ENCODE measurements around the gene COP1.
"Not testable (repeated sequence)": the region's sequence is repeated elsewhere in the genome, so short reads cannot be mapped to it uniquely, and the experiment has no call there.

Gene COP1

DNA sequence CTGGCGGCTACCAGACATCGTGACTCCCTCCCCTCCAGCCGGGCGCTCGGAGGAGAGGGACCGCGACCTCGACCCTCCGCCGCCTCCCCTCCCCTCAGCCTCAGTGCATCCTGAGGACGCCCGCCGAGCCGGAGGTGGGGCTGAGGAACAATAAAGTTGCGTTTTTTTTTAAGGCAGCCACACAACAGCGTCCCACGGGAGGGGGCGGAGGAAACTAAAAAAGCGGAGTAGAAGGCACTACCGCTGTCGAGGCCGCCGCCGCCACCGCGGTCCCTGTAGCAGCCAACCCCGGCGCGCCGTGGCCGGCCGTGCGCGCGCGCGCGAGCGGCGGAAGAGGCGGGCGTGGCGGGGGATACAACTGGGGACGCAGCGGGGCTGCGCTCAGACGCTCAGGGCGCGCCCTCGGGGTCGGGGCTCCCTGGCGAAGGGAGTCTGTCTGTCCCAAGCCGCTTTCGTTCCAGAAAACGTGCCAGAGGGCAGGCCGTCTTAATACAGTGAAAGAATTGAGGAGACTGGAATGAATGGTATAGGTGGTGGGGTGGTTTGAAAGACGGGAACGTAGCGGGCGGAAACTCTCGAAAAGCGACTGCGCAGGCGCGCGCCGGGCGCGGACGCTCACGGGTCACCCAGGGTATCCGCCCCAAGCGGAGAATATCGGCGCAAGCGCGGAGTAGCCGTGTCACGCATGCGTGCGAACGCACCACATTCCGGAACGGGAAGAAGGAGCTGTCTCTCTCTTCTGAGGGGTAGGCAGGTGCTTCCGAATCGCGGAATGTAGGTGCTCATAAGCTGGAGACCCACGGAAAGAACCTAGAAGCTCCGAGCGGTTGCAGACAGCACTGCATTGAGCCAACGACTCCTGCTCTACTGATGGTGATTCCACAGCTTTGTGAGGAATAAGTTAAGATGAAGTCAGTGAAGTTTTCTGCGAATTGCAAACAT lies at the start of gene COP1:
Gene COP1, minus strand, starts transcription at position 326 of the 942 bp plus-strand sequence. Its CDS starts 308 bp downstream, at position 18.
- peak; percentile 96 for DNase-seq (ENCODE audit: low spot score)
- FAIRE-seq: no peak

GRCh38 chr1:176252191-176252590 lies 45.1 kb upstream of the COP1 start:
- FAIRE-seq: no peak
- DNase-seq (ENCODE audit: low spot score): no peak

- no peak for DNase-seq (ENCODE audit: low spot score)
- FAIRE-seq: no peak
These were observed 37.8 kb upstream of the COP1 start for GRCh38 chr1:176244851-176245250.

GRCh38 chr1:176243746-176244145 lies 36.7 kb upstream of the COP1 start:
- FAIRE-seq: no peak
- no peak for DNase-seq (ENCODE audit: low spot score)

DNA sequence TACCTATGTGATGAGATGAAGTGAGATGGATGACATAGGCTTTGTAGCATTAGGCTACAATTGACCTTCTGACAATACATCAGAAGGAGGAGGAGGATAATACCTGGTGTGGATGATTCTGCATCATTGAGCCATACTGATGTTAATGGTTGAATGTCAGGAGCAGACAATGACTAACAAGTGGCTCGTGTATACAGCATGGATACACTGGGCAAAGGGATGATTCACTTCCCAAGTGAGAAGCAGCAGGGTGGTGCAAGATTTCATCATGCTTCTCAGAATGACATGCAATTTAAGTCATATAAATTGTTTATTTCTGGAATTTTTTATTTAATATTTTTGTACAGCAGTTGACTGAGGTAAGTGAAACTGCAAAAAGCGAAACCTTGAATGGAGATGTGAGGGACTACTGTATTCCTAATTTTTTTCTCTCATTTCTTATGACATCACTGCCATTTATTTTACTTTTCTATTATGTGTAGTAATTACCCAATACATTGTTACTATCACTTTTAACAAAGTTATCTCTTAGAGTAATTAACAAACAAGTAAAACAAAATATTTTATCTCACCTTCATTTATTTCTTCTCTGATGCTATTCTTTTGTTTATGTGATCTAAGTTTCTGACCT lies 34.4 kb upstream of the COP1 start:
- FAIRE-seq (peak; percentile 85), DNase-seq (ENCODE audit: low spot score) (peak; percentile 8)

GRCh38 chr1:176233657-176234056 lies 26.6 kb upstream of the COP1 start:
- FAIRE-seq; DNase-seq (ENCODE audit: low spot score): not testable (repeated sequence)

GRCh38 chr1:176227579-176227978 lies 20.5 kb upstream of the COP1 start:
- no peak for DNase-seq (ENCODE audit: low spot score)
- FAIRE-seq: no peak

- DNase-seq (ENCODE audit: low spot score): no peak
- no peak for FAIRE-seq
These were observed 18.8 kb upstream of the COP1 start for GRCh38 chr1:176225911-176226310.

GRCh38 chr1:176225479-176225875 lies 18.4 kb upstream of the COP1 start:
- DNase-seq (ENCODE audit: low spot score) (no peak), FAIRE-seq (no peak)

GRCh38 chr1:176222196-176222595 lies 15.1 kb upstream of the COP1 start:
- no peak for FAIRE-seq
- DNase-seq (ENCODE audit: low spot score): no peak

- FAIRE-seq: no peak
- DNase-seq (ENCODE audit: low spot score): no peak
These were observed 13.1 kb upstream of the COP1 start for GRCh38 chr1:176220100-176220689.

- DNase-seq (ENCODE audit: low spot score) (no peak), FAIRE-seq (no peak)
These were observed 10.5 kb upstream of the COP1 start for GRCh38 chr1:176217461-176218099.

- no peak for FAIRE-seq
- no peak for DNase-seq (ENCODE audit: low spot score)
These were observed 8.9 kb upstream of the COP1 start for GRCh38 chr1:176216031-176216430.

DNA sequence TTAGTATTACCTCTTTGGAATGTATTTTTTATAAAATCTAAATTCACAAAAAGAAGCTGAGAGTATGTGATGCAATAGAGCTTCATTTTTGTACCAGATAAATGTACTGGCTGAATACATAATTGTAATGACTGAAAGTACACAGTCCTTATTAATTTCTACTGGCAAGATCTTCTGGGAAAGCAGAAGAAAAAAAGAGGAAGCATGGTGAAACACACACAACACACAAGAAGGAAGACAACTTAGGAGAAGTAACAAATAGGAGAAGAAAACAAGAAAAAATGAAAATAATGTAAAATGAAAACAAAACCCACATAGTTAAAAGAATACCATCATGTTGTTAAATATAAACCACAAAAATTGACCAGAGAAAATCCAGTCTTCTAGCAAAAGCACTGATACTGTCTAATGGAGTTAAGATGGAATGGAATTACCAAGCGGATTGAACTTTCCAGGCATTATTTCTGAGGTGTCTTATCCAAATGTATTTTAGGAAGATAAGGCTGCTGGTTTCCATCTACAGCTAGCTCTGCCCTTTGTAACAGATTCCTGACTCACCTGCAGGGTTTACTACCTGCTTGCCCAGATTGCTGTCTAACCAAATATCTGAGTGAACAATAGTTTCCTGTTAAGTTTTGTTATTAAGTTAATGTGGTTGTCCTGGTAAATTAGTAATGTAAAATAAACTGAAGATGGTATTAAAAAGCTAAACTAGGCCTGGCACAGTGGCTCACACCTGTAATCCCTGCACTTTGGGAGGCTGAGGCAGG lies 4.5 kb upstream of the COP1 start:
- no peak for DNase-seq (ENCODE audit: low spot score)

GRCh38 chr1:176208034-176208433 lies 948 bp upstream of the COP1 start:
- DNase-seq (ENCODE audit: low spot score): no peak
- FAIRE-seq: no peak

More for the DNA sequence above, 4.5 kb upstream of the COP1 start:
- FAIRE-seq: no peak

DNA sequence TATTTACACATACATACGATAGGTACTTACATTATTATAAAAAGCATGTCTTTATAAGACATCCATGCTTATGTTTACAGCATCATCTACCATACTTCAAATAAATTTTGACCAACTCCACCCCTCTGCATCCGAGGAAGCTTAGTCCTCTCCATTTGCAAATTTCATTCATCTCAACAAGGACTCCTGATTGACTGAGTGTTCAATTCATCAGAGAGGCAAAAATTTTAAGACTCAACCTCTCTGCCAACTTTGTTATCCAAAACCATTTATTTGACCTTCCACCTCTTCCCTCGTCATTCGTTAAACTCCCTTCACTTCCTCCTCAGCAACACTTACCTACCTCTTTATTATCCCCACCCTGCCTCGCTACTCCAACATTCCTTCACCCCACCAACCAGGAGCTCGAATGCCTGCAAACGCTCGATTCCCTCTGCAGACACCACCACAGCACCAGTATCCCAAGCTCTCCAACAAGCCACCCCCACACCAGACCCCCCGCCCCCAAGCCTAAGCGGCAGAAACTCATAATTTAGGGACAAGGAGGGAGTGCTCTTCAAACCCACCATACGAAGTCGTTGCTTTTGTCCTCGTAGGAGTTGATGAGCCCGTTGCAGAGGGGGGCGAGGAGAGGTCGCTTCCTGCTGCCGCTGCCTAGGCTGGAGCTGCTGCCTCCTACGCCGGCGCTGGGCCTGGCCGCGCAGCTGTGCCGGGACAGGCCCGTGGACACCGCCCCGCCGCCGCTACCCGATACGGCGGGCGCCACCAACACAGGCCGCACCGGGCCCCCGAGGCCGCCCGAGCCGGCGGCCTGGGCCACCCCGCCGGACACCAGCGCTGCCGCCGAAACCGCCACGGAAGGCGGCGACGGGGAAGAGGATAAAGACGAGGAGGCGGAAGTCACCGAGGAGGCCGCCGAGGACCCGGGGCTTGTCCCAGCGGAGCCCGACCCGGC lies 803 bp downstream of the COP1 start:
- DNase-seq (ENCODE audit: low spot score) (peak; percentile 38), FAIRE-seq (no peak)

DNA sequence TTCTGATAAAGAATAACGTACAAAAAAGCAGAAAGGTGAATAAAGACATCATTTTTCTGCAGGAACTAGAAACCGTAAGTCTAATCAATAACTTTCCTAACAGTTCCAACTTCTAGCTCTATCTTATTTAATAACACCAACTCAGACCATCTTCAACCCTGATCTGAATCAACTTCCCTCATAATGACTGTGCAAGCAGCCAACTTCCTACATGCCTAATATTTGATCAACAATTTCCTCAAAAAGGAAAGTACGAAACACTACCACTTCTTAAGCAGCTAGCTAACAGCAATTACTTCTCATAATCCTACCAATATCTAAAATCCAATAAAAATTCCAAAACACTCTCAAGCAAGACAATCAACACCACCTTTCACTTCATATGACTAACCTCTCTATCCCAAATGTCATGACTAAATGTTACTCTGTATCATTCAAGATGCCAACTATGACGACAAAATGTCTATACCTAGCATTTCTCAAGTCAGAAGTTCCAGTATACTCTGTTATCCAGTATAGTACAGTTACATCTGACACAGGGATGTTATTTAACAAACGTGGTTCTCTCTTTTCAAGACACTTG lies 1.7 kb downstream of the COP1 start:
- FAIRE-seq: no peak
- no peak for DNase-seq (ENCODE audit: low spot score)

DNA sequence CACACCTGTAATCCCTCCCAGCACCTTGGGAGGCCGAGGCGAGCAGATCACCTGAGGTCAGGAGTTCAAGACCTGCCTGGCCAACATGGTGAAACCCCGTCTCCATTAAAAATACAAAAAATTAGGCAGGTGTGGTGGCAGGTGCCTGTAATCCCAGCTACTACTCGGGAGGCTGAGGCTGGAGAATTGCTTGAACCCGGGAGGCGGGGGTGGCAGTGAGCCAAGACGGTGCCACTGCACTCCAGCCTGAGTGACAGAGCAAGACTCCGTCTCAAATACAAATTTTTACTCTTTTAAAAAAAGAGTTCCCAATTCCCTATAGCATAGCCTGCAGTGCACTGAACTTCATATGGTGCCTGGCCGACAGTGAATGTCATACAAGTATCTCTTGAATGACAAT lies 2.4 kb downstream of the COP1 start:
- not testable (repeated sequence) for FAIRE-seq; DNase-seq (ENCODE audit: low spot score)

DNA sequence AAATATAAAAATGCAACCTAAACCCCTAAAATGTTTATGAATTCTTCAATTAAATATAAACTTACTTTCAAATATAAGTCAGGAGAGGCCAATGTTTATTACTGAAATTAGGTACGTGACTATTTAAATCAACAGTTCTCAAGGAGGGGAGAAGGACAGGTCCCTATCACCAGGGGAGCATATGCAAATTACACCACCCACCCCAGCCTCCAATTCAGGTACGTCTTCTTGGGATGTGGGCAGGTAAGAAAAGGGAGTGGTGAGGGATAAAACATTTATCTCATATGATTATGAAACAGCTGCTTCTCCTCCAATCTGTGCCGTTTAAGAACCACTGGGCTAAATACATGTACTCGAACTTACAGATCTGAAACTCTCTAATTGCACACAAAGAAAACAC lies 3.4 kb downstream of the COP1 start:
- DNase-seq (ENCODE audit: low spot score): no peak
- FAIRE-seq: no peak

Data from urothelium cell line (cell line).